OCI-LY3 (cell line): Measurements from ENCODE around the gene SRSF6.
"Not testable (repeated sequence)": the region's sequence is repeated elsewhere in the genome, so short reads cannot be mapped to it uniquely, and the experiment has no call there.

Experiments used
- H2AFZ ChIP-seq: fragments of 200-600, 300-600 bp; shearing (Covaris generic); 2 replicates; pipeline ENCODE4 v1.6.0; 2014; ENCODE audit warnings: antibody characterized with exemption, low read depth, low read length
- H3K27ac ChIP-seq: fragments of 200-600, 300-600 bp; sonication (generic); 2 replicates; pipeline ENCODE4 v1.5.1; 2014; ENCODE audit warnings: mild to moderate bottlenecking, low read length, moderate library complexity, mixed read lengths
- H3K27me3 ChIP-seq: fragments of 200-600, 300-600 bp; sonication (generic); 2 replicates; pipeline ENCODE4 v1.6.1; 2014; ENCODE audit warnings: low read depth, low read length, mixed read lengths
- H3K36me3 ChIP-seq: fragments of 200-600, 300-600 bp; sonication (generic); replicated peaks from 2 replicates; pipeline ENCODE3; 2014; ENCODE audit warnings: low read depth, low read length, mixed read lengths
- H3K4me1 ChIP-seq: fragments of 300-600, 200-600 bp; sonication (generic); 2 replicates; pipeline ENCODE4 v1.6.1; 2014; ENCODE audit warnings: low read length, mixed read lengths
- H3K4me2 ChIP-seq: fragments of 200-600, 300-600 bp; sonication (generic); 2 replicates; pipeline ENCODE4 v1.6.1; 2014; ENCODE audit warnings: low read length, mixed read lengths
- H3K4me3 ChIP-seq: fragments of 300-600, 200-600 bp; sonication (generic); 2 replicates; pipeline ENCODE4 v1.5.1; 2014; ENCODE audit warnings: antibody characterized with exemption, mild to moderate bottlenecking, low read length, moderate library complexity
- H3K79me2 ChIP-seq: fragments of 300-600, 200-600 bp; shearing (Covaris generic); 2 replicates; pipeline ENCODE4 v1.6.1; 2014; ENCODE audit warnings: mild to moderate bottlenecking, low read length, mixed read lengths
- H3K9ac ChIP-seq: fragments of 300-600, 200-600 bp; shearing (Covaris generic); 2 replicates; pipeline ENCODE4 v1.6.0; 2014; ENCODE audit warnings: mild to moderate bottlenecking, low read length, moderate library complexity
- H3K9me3 ChIP-seq: fragments of 200-600, 300-600 bp; shearing (Covaris generic); 2 replicates; pipeline ENCODE4 v1.6.1; 2014; ENCODE audit warnings: low read length, mixed read lengths; ENCODE audit not compliant: insufficient read depth
- H4K20me1 ChIP-seq: fragments of 200-600, 300-600 bp; sonication (generic); 2 replicates; pipeline ENCODE4 v1.6.1; 2016; ENCODE audit warnings: low read length, mixed read lengths; ENCODE audit not compliant: insufficient read depth
- CTCF ChIP-seq: fragments of 200-600, 300-600 bp; sonication (generic); IDR thresholded peaks from 2 replicates; pipeline ENCODE4 v1.5.1; 2014; ENCODE audit warnings: antibody characterized with exemption, low read length, low read depth
- EZH2phosphoT487 ChIP-seq: fragments of 200-600 bp; shearing (Covaris generic); IDR thresholded peaks from 2 replicates; pipeline ENCODE4 v1.6.1; 2018; ENCODE audit warnings: antibody characterized with exemption, mixed run types, low read depth

The SRSF6 gene

DNA sequence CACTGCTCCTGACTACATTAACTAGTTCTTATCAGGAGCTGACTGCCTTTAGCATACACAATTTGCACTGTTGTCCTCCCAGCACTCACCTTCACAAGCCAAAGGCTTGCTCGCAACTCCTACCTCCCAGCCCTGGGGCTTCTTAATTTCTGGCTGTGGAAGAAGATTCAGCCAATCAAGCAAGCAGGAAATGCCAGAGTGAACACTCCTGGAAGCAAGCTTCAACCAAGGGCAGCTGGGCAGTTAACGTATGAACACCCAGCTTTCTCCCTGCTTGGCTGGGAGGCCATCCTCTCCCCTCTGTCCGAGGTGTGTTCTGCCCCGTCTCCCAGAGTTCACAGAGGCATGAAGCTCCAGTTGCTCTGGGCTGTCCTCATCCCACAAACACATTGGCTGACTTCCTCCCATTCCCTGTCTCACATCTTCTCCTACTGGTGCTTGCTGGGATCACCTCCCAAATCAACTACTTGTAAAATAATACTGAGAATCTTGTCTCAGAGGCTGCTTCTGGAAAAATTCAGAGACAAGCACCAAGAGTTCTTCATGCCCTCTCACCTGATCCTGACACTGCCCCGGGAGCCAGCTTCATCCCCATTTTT, 15.3 kb upstream of the SRSF6 start:
- H3K9me3 ChIP-seq: no peaks in the 10 kb centered on the region
- H3K4me1 ChIP-seq: peaks cover 18% of the 10 kb centered on the region
- no peak overlapping the region for H3K9ac ChIP-seq
- no peaks in the 10 kb centered on the region for H3K79me2 ChIP-seq
- no peak overlapping the region for H2AFZ ChIP-seq
- H3K36me3 ChIP-seq: no peaks in the 10 kb centered on the region
- TF ChIP-seq EZH2phosphoT487: no peak
- TF ChIP-seq CTCF: no peak
- H3K27ac ChIP-seq: no peak overlapping the region
- peaks cover 17% of the 10 kb centered on the region for H3K27me3 ChIP-seq
- no peak overlapping the region for H3K4me2 ChIP-seq
- H3K4me3 ChIP-seq: no peak overlapping the region
- H4K20me1 ChIP-seq: no peaks in the 10 kb centered on the region

GRCh38 chr20:43444107-43444506, 13.6 kb upstream of the SRSF6 start:
- Histone ChIP-seq H3K79me2 (no peaks in the 10 kb centered on the region), H4K20me1 (no peaks in the 10 kb centered on the region), H3K4me3 (no peak overlapping the region), H3K4me2 (no peak overlapping the region), H2AFZ (no peak overlapping the region), H3K9ac (no peak overlapping the region), H3K27me3 (peaks cover 17% of the 10 kb centered on the region), H3K36me3 (no peaks in the 10 kb centered on the region), H3K27ac (no peak overlapping the region), H3K4me1 (peaks cover 8% of the 10 kb centered on the region), H3K9me3 (no peaks in the 10 kb centered on the region)
- no peak for TF ChIP-seq EZH2phosphoT487
- no peak for TF ChIP-seq CTCF

DNA sequence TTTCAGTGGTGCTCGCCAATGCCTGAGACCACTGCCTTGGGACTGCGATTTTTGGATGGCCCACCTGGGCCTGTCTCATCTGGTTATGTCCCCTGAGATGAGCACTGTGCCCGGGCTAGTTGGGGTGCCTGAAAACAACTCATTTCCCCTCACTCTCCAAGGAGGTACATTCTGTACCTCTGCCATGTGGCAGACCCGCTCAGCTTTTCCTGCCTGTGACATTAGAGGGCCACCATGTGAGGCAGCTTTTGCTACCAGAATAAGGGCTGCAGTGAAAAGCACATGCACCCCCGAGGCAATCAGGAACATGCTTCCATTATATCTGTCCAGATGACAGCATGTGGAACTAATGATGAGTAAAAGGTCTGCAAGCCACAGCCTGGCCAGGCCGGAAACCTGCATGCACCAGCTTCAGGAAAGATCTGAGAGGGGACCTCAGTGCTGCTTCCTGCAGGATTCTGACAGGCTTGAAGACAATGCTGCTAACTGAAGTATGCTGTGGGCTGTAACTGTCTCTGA, 11.3 kb upstream of the SRSF6 start:
- Histone ChIP-seq H4K20me1 (no peaks in the 10 kb centered on the region), H3K4me1 (peaks cover 4% of the 10 kb centered on the region), H3K27me3 (peaks cover 14% of the 10 kb centered on the region), H3K4me2 (no peak overlapping the region), H3K36me3 (no peaks in the 10 kb centered on the region), H2AFZ (no peak overlapping the region), H3K9ac (no peak overlapping the region), H3K4me3 (no peak overlapping the region), H3K79me2 (no peaks in the 10 kb centered on the region), H3K9me3 (no peaks in the 10 kb centered on the region), H3K27ac (no peak overlapping the region)
- TF ChIP-seq CTCF: no peak
- TF ChIP-seq EZH2phosphoT487: no peak

DNA sequence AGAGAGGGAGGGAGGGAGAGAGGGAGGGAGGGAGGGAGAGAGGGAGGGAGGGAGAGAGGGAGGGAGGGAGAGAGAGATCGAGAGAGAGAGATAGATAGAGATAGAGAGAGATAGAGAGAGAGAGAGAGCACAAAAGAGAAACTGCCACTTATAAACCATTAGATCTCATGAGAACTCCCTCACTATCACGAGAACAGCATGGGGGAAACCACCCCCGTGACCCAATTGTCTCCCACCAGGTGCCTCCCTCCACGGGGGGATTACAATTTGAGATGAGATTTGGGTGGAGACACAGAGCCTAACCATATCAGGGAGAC, 9.3 kb upstream of the SRSF6 start:
- Histone ChIP-seq H3K4me2 (peak overlapping the region; percentile 37), H2AFZ (peak overlapping the region; percentile 61), H3K4me3 (peak overlapping the region; percentile 10; the same call in 1 of the 2 replicates)
- not testable (repeated sequence) for H3K27ac ChIP-seq, H3K9me3 ChIP-seq, H3K9ac ChIP-seq, H3K4me1 ChIP-seq, H3K36me3 ChIP-seq, H3K27me3 ChIP-seq, H4K20me1 ChIP-seq, H3K79me2 ChIP-seq
